Hepatocyte (in vitro differentiated cells): ENCODE data around the gene SLC16A1. TPM values are rescaled to one million over a fixed set of nuclear protein-coding genes. Genes with fewer than 3 reads are reported as not detected.

ENCODE experiments used
- DNase-seq: peaks from one replicate; pipeline ENCODE4 v3.0.0-alpha.2; 2016; ENCODE audit warnings: low spot score
- H2AFZ ChIP-seq: fragments of 200-600 bp; sonication (generic); 2 replicates; pipeline ENCODE4 v1.6.0; 2016; ENCODE audit warnings: antibody characterized with exemption, mild to moderate bottlenecking
- H3K27ac ChIP-seq: fragments of 200-600 bp; sonication (generic); 2 replicates; pipeline ENCODE4 v1.5.1; 2016; ENCODE audit warnings: mild to moderate bottlenecking
- H3K27me3 ChIP-seq: fragments of 200-600 bp; sonication (generic); 2 replicates; pipeline ENCODE4 v1.6.1; 2016
- H3K36me3 ChIP-seq: fragments of 200-600 bp; sonication (generic); replicated peaks from 2 replicates; pipeline ENCODE4 v1.5.1; 2016; ENCODE audit warnings: low read depth; ENCODE audit not compliant: insufficient read depth
- H3K4me1 ChIP-seq: fragments of 200-600 bp; sonication (generic); 2 replicates; pipeline ENCODE4 v1.5.1; 2016; ENCODE audit warnings: mild to moderate bottlenecking, moderate library complexity; ENCODE audit not compliant: insufficient read depth
- H3K4me2 ChIP-seq: fragments of 200-600 bp; sonication (generic); 2 replicates; pipeline ENCODE4 v1.6.0; 2016
- H3K4me3 ChIP-seq: fragments of 200-600 bp; sonication (generic); 2 replicates; pipeline ENCODE4 v1.5.1; 2016; ENCODE audit warnings: mild to moderate bottlenecking
- H3K79me2 ChIP-seq: fragments of 200-600 bp; sonication (generic); 2 replicates; pipeline ENCODE4 v1.6.0; 2017; ENCODE audit warnings: mild to moderate bottlenecking
- H3K9me2 ChIP-seq: fragments of 200-600 bp; sonication (generic); replicated peaks from 2 replicates; pipeline ENCODE4 v1.6.0; 2017; ENCODE audit warnings: mild to moderate bottlenecking; ENCODE audit not compliant: insufficient read depth
- H3K9me3 ChIP-seq: fragments of 200-600 bp; sonication (generic); 2 replicates; pipeline ENCODE4 v1.5.1; 2016; ENCODE audit warnings: low read depth, mild to moderate bottlenecking
- H4K20me1 ChIP-seq: fragments of 200-600 bp; sonication (generic); 2 replicates; pipeline ENCODE4 v1.6.0; 2016; ENCODE audit warnings: mild to moderate bottlenecking; ENCODE audit not compliant: insufficient read depth, poor library complexity, severe bottlenecking
- EZH2 ChIP-seq: fragments of 200-600 bp; sonication (generic); IDR thresholded peaks from 2 replicates; pipeline ENCODE4 v1.6.1; 2016; ENCODE audit warnings: antibody characterized with exemption, mild to moderate bottlenecking, borderline replicate concordance
- EZH2phosphoT487 ChIP-seq: fragments of 200-600 bp; sonication (generic); IDR thresholded peaks from one replicate; pipeline ENCODE4 v1.6.1; 2018; ENCODE audit warnings: antibody characterized with exemption, mild to moderate bottlenecking, low read depth, moderate library complexity; ENCODE audit not compliant: unreplicated experiment, severe bottlenecking
- WGBS: methylation state at CpG from one replicate; pipeline ENCODE4 v1.1.6; 2016; ENCODE audit warnings: low lambda C conversion rate; ENCODE audit errors: missing lambda C conversion rate; 5-methylcytosine and 5-hydroxymethylcytosine counted together
- polyA plus RNA-seq: library from polyadenylated mRNA; unstranded; fragments of >200 nt; fragmentation: Nextera tagmentation; extraction: Ambion mirVana; gene quantifications from 2 replicates; pipeline ENCODE4 v1.2.1, GENCODE V29; 2016
- total RNA-seq: library from RNA; depleted of rRNA; stranded (reverse); fragments of >200 nt; gene quantifications from 2 replicates; pipeline ENCODE4 v1.2.3, GENCODE V29; 2014
- TF ChIP-seq, protein P1 (sequence below): fragments of 200-600 bp; sonication (generic); IDR thresholded peaks from 2 replicates; pipeline ENCODE4 v1.5.1; 2016; ENCODE audit warnings: antibody characterized with exemption, mild to moderate bottlenecking; ENCODE audit not compliant: poor library complexity

Gene SLC16A1
- total and polyA plus RNA-seq, 2 experiments from 2014 or later = 43.7 to 55.1 TPM

DNA sequence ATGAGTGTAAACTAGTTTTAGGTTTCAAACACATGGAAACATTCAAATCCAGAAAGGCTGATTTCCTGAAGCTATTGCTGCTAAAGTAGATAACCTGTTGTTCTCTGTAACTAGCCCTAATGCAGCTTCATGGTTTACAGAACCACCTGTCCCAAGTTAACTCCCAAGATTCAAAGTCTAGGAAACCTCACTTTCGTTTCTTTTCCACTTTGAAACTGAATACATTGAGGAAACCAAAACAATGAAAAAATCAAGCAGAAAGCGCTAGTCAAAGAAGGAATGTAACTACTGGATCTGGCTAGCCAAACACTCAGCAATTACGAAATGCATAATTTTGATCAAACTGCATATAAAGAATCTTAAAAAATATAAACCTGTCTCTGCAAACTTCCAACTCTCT lies 17.8 kb downstream of the SLC16A1 start:
- H3K9me3 ChIP-seq = no peaks in the 10 kb centered on the region
- no peak overlapping the region for H3K4me3 ChIP-seq
- 71% methylated on average over 3 of the region's 3 CpGs for WGBS
- peak overlapping the region; percentile 6 for H3K27ac ChIP-seq
- peak overlapping the region; percentile 18 for H3K4me2 ChIP-seq
- H4K20me1 ChIP-seq = no peaks in the 10 kb centered on the region
- H3K27me3 ChIP-seq = no peaks in the 10 kb centered on the region
- no peak for TF ChIP-seq EZH2
- TF ChIP-seq, protein P1, sequence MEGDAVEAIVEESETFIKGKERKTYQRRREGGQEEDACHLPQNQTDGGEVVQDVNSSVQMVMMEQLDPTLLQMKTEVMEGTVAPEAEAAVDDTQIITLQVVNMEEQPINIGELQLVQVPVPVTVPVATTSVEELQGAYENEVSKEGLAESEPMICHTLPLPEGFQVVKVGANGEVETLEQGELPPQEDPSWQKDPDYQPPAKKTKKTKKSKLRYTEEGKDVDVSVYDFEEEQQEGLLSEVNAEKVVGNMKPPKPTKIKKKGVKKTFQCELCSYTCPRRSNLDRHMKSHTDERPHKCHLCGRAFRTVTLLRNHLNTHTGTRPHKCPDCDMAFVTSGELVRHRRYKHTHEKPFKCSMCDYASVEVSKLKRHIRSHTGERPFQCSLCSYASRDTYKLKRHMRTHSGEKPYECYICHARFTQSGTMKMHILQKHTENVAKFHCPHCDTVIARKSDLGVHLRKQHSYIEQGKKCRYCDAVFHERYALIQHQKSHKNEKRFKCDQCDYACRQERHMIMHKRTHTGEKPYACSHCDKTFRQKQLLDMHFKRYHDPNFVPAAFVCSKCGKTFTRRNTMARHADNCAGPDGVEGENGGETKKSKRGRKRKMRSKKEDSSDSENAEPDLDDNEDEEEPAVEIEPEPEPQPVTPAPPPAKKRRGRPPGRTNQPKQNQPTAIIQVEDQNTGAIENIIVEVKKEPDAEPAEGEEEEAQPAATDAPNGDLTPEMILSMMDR = no peak
- TF ChIP-seq EZH2phosphoT487 = no peak
- peaks cover 12% of the 10 kb centered on the region for H3K4me1 ChIP-seq
- DNase-seq = no peak
- H3K79me2 ChIP-seq = peaks cover 46% of the 10 kb centered on the region
- no peaks in the 10 kb centered on the region for H3K36me3 ChIP-seq
- H3K9me2 ChIP-seq = no peaks in the 10 kb centered on the region
- no peak overlapping the region for H2AFZ ChIP-seq

DNA sequence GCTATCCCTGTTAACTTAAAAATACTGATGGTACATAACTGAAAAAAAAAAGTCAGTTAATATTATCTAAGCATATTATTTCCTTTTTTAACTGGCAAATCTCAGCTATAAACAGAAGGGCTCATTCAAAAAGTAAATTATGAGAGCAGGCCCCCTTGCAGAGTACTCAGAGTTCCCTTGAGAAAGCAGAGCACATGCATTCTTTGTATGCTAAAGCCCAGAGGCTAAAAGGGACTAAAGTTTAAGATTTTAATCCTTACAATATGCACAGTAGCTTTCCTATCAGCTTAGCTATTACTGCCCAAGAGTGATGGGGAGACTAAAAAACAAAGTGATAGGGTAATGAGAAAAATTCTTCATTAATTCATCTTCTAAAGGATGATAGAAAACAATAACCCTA lies 18.5 kb downstream of the SLC16A1 start:
- Histone ChIP-seq H3K9me3 (no peaks in the 10 kb centered on the region), H3K4me2 (peak overlapping the region; percentile 18), H3K27ac (no peak overlapping the region), H3K27me3 (no peaks in the 10 kb centered on the region), H2AFZ (no peak overlapping the region), H3K9me2 (no peaks in the 10 kb centered on the region), H3K4me1 (peaks cover 12% of the 10 kb centered on the region), H3K36me3 (no peaks in the 10 kb centered on the region), H4K20me1 (no peaks in the 10 kb centered on the region), H3K4me3 (no peak overlapping the region), H3K79me2 (peaks cover 43% of the 10 kb centered on the region)
- no peak for DNase-seq
- TF ChIP-seq, protein P1 = no peak
- TF ChIP-seq EZH2phosphoT487 = peak; percentile 50

DNA sequence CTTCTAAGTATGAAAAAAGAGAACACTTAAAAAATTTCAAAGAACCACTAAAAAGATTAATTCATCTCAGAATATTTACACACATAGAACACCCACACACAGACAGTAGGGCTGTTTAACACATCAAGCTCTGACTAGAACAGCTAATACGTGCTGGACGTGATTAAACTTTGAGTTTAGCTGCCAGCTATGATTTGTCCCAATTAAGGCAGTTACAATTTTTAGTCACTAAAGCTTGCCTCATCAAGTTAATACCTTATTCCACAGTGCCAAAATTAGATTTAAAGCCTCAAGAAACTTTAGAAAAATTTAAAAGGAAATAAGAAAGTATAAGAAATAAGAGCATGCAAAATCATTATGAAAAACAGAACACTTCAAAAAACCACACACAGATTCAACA lies 18.9 kb downstream of the SLC16A1 start:
- H3K79me2 ChIP-seq = peaks cover 42% of the 10 kb centered on the region
- no peaks in the 10 kb centered on the region for H4K20me1 ChIP-seq
- H3K9me3 ChIP-seq = no peaks in the 10 kb centered on the region
- H3K4me1 ChIP-seq = peaks cover 12% of the 10 kb centered on the region
- no peaks in the 10 kb centered on the region for H3K9me2 ChIP-seq
- TF ChIP-seq EZH2 (no peak), EZH2phosphoT487 (no peak)
- TF ChIP-seq, protein P1 = no peak
- H2AFZ ChIP-seq = no peak overlapping the region
- no peaks in the 10 kb centered on the region for H3K36me3 ChIP-seq
- no peak overlapping the region for H3K27ac ChIP-seq
- DNase-seq = no peak
- no peaks in the 10 kb centered on the region for H3K27me3 ChIP-seq
- H3K4me2 ChIP-seq = peak overlapping the region; percentile 16
- H3K4me3 ChIP-seq = no peak overlapping the region
- WGBS = 69% methylated on average over 2 of the region's 2 CpGs

DNA sequence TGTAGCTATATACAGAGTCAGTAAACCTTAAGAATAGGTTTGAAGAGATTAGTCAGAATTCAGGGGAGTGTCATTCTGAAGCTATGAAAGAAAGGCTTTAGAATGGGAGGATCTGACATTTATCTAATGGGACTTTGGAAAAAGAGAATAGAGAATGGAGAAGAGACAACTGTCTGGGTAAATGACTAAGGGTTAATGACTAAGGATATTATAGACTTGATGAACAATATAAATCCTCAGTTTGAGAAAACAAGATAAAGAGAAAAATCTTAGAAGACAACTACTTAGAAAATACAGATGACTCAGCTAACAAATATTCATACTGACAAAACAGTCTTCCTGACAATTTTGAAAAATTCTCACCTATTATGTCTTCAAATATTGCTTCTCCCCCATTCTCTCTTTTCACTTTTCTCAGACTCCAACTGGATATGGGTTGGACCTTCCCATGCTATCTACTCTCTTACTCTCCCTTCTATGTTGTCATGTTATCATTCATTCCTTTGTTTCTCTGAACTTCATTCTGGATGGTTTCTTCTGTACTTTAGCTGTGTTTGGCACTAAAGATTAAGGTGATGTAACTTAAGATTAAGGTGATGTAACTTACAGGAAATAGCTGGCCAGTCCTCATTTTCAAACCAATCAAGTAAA lies 20.4 kb downstream of the SLC16A1 start:
- Histone ChIP-seq H3K4me3 (no peak overlapping the region), H3K27me3 (no peaks in the 10 kb centered on the region), H3K27ac (peak overlapping the region; percentile 30), H3K4me2 (no peak overlapping the region), H3K36me3 (no peaks in the 10 kb centered on the region), H2AFZ (no peak overlapping the region), H3K4me1 (peaks cover 12% of the 10 kb centered on the region), H3K9me2 (no peaks in the 10 kb centered on the region), H3K9me3 (no peaks in the 10 kb centered on the region), H4K20me1 (no peaks in the 10 kb centered on the region), H3K79me2 (peaks cover 44% of the 10 kb centered on the region)
- DNase-seq = no peak
- TF ChIP-seq, protein P1 = no peak
- no peak for TF ChIP-seq EZH2
- TF ChIP-seq EZH2phosphoT487 = no peak
